CD4-positive, alpha-beta T cell treated with Interleukin-15 for 4 hours (primary cell): ENCODE data around the gene AOPEP.
"Not testable (repeated sequence)": the region's sequence is repeated elsewhere in the genome, so short reads cannot be mapped to it uniquely, and the experiment has no call there.

Experiments
- DNase-seq: peaks from one replicate; pipeline ENCODE4 v3.0.0-alpha.2; 2020; ENCODE audit warnings: low spot score

AOPEP gene

GRCh38 chr9:95018099-95018936 is 291.8 kb downstream of the AOPEP start:
- no peak for DNase-seq

DNA sequence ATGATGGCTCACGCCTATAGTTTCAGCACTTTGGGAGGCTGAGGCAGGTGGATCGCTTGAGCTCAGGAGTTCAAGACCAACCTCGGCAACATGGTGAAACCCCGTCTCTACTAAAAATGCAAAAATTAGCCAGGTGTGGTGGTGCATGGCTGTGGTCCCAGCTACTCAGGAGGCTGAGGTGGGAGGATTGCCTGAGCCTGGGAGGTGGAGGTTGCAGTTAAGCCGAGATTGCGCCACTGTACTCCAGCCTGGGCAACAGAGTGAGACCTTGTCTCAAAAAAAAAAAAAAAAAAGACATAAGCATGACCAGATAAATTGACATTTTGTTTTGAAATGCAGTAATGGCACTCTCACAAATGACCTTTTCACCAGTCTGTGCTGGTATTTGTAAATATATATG is 294.1 kb downstream of the AOPEP start:
- not testable (repeated sequence) for DNase-seq

DNA sequence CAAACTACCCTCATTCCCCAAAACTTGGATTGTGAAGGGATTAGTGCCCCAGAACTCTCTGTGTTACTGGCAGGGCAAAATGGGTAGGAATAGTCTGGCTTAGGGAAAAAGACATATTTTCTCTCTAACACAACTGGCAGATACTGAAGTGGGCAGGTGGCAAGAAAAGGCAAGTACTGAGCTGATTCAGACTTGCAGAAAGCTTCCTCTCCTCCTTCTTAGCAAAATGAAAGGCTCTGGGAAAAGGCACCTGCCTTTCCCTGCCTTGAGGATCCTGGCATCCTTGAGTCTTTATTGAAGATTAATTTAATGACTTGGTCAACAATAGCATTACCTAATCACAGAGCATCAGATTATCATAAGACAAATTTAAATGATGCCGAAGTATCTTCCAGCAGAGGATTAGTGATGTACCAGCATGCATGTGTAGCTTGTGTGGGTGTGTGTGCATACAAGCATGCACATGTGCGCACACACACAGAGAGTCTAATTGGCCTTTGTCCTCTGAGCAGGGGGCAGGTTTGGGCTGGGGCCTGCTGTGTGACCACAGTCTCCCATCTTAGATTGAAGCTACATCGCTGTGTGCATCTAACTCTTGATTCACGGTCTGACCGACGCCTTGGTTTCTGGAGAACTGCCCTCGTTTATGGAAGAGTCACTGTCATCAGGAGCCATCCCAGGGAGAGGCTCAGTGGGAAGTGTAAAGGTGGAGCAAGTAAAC is 294.8 kb downstream of the AOPEP start:
- DNase-seq = no peak

- DNase-seq = no peak
Measured at GRCh38 chr9:95022657-95023056, 296.2 kb downstream of the AOPEP start.

DNA sequence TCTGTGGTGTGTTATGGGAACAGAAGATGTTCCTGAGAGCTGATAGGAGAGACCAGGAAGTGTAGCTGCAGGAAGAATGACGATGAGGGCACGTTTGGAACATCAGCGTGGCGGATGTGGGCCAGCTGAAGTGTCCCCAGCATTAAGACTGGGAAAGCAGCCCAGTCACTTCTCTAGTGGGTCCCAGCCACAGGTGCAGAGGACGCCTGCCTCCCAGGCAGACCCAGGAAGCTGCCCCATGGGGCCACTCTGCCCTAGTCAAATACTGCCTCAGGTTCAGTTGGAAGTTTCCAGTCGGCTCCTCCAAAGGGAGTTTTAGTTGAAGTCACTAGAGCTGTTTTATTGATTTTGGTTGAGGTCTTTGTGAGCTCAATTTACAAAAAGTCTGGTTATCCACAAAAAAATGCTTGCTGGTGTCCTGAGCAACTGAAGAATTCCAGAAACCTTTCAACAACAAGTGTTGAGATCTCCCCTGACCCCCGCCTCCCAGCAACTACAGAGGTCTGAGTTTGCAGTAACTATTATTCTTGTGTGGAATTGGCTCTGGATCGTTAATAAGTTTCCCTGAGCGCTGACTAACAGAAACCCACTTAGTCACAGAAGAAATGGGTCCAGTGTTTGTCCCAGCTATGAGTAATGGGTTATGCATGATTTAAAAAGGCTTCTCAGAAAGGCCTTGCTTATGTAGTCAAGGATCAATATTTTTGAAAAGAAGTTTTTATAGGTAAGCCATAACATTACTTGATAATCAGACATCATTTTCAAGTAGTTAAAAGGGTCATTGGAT is 296.9 kb downstream of the AOPEP start:
- DNase-seq = no peak

- DNase-seq = no peak
Measured at GRCh38 chr9:95024097-95024671, 297.7 kb downstream of the AOPEP start.

- DNase-seq = no peak
Measured at GRCh38 chr9:95025213-95026147, 299.0 kb downstream of the AOPEP start.

DNA sequence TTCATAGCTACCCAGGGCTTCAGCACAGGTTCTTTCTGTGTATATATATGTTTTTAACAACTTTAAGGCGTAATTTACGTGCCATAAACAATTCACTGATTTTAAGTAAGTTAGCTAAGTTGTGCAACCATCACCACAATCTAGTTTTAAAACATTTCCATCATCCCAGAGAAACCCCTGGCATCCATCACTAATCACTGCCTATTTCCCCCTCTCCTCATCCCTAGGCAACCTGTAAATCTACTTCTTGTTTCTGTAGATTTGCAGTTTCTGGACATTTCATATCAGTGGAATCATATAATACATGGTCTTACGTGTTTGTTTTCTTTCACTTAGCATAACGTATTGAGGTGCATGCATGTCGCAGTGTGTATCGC is 299.6 kb downstream of the AOPEP start:
- no peak for DNase-seq

- no peak for DNase-seq
Measured at GRCh38 chr9:95027914-95028852, 301.7 kb downstream of the AOPEP start.

DNA sequence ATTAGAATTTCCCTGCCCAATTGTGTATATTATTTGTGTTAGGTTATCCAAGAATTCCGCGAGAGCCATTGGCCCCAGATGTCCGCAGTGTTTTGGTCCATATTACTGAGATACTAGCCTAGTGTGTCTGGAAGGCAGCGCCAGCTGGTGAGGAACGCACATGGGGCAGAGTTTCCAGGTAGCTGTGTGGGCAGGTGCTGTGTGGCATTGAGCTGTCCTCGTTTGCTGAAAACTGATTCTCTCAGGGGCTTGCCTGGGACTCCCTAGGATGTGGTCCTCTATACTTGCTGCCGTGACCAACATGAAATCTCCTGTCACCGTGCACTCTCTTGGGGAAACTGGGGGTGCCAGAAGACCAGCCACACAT is 302.3 kb downstream of the AOPEP start:
- no peak for DNase-seq

DNA sequence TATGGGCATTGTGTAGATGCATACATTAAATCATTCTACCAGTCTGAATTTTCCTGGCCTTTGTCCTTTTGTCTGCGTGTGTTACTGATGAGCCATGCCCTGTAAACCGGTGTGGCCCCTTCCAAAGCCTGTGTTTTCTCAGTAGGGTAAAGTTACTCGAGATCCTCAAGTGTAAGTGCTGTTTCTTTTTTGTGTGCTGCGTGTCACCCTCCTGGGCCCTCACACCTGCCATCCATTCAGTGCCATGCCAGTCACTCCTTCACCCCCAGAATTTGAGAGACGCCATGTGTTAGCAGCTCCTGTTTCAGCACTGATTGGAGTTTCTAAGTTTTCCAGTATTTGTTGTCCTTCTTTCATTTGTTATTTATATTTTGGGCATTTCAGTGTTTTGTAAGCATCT is 302.8 kb downstream of the AOPEP start:
- no peak for DNase-seq

DNA sequence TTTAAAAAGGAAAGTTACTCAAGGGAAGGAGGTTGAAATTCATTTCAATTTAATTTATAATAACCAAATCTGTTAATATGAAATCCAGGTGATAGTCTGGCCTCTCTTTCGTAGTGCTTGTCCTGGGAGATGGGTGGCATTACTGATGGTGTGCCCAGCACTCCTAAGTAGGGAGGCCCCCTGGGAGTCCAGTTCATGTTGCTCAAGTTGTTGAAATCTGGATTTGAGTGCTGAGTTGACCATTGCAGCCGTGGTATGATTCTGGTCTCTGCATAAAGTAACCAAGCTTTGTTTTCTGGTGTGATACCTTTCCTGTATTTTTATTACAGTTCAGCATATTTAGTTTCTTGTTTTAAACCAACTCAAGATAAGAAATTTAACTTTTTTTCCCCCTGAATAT is 303.2 kb downstream of the AOPEP start:
- DNase-seq = no peak

DNA sequence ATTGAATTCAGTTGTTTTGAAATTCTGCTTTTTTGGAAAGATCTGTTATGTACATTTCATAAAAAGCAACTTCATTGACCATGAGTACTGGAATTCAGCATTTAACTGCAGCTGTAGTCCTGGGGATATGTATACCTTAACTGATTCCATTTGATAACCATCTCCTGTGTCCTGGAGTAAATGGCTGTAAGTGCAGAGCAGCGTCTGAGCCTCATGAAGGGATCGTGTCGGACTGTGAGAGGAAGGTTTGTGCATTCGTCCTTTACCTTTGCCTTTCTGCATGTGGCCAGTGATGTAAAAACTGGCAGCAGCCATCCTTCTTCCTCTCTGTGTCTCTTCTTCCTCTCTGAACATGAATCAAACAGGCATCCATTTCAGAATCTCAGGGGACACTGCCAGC is 303.8 kb downstream of the AOPEP start:
- no peak for DNase-seq

- DNase-seq = no peak
Measured at GRCh38 chr9:95030920-95031642, 304.6 kb downstream of the AOPEP start.

DNA sequence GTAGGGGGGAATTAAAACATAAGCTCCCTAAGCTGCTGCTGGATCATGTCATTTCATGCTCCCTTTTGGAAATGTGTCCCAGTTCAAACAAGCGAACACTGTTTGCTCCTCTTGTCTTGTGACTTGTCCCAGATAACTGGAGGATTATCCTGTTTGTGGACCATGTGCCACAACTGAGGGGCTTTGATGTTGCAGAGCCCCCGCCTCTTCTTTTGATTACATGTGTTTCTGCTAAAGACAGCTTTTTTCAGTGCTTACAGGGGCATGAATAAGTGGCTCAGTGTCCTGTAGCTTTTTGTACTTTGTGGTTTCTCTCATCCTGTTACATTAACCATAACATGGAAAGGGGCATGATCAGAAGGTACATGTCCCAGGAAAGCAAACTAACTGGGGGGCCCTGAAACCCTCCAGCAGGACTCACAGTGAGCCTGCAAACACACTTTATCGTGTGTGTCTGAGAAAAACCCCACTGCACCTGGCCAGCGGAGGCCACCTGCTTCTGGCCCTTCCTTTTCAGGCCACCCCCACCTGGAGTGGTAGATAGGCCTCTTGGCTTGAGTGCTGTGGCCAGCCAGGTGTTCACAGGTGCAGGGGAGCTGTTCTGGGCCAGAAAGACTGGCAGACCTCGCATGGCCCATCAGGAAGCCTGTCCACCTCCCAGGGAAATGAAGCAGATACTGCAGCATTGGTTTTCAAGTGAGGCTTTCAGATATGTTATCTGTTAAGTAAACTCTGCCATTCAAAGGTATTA is 305.4 kb downstream of the AOPEP start:
- no peak for DNase-seq

- no peak for DNase-seq
Measured at GRCh38 chr9:95032580-95033341, 306.3 kb downstream of the AOPEP start.

DNA sequence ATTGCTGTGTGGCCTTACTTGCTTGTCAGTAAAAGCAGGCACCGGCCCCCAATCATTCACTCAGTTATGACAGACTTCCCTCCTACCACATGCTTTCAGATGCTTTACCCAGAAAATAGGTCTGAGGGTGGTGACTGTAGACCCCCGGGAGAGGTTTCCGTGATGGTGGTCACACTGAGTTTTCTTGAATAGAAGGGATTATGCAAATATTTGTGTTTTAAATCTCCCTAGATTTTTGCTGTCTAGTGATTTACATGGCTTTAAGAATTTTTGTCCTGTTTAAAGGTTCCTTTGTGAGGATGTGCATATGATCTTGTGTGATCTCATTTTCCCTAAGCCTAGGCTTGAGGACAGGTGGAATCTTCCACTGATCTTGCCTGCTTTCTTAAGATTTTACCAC is 309.3 kb downstream of the AOPEP start:
- no peak for DNase-seq

GRCh38 chr9:95036676-95037075 is 310.2 kb downstream of the AOPEP start:
- no peak for DNase-seq
